ENCODE data around the gene COL18A1. TPM values are rescaled to one million over a fixed set of nuclear protein-coding genes. Genes with fewer than 3 reads are reported as not detected.

COL18A1 gene
- total RNA-seq, 1 donor from 2014 or later: 9.5 TPM

GRCh38 chr21:45471525-45472221 is 66.7 kb downstream of the COL18A1 start:
- DNase-seq: no peak
- Mint-ChIP-seq H3K36me3 (ENCODE audit: unreplicated experiment) (peaks cover 5% of the 10 kb centered on the region), H3K27ac (ENCODE audit: unreplicated experiment) (no peak overlapping the region), H3K4me3 (ENCODE audit: unreplicated experiment) (no peak overlapping the region), H3K9me3 (ENCODE audit: unreplicated experiment) (peaks cover 8% of the 10 kb centered on the region), H3K4me1 (ENCODE audit: low read depth, unreplicated experiment) (peaks cover 9% of the 10 kb centered on the region), H3K27me3 (ENCODE audit: unreplicated experiment) (peaks cover under 1% of the 10 kb centered on the region)
- no peak for TF ChIP-seq CTCF (IDR thresholded peaks at IDR 0.05; ENCODE audit: partially characterized antibody, unreplicated experiment)

- H3K36me3 Mint-ChIP-seq (ENCODE audit: unreplicated experiment): peaks cover 5% of the 10 kb centered on the region
- no peak for DNase-seq
- no peak for TF ChIP-seq CTCF (IDR thresholded peaks at IDR 0.05; ENCODE audit: partially characterized antibody, unreplicated experiment)
- H3K27ac Mint-ChIP-seq (ENCODE audit: unreplicated experiment): no peak overlapping the region
- H3K27me3 Mint-ChIP-seq (ENCODE audit: unreplicated experiment): no peaks in the 10 kb centered on the region
- H3K4me3 Mint-ChIP-seq (ENCODE audit: unreplicated experiment): no peak overlapping the region
- H3K9me3 Mint-ChIP-seq (ENCODE audit: unreplicated experiment): peaks cover 9% of the 10 kb centered on the region
- peaks cover 11% of the 10 kb centered on the region for H3K4me1 Mint-ChIP-seq (ENCODE audit: low read depth, unreplicated experiment)
These were observed 67.7 kb downstream of the COL18A1 start for GRCh38 chr21:45472445-45473365.

DNA sequence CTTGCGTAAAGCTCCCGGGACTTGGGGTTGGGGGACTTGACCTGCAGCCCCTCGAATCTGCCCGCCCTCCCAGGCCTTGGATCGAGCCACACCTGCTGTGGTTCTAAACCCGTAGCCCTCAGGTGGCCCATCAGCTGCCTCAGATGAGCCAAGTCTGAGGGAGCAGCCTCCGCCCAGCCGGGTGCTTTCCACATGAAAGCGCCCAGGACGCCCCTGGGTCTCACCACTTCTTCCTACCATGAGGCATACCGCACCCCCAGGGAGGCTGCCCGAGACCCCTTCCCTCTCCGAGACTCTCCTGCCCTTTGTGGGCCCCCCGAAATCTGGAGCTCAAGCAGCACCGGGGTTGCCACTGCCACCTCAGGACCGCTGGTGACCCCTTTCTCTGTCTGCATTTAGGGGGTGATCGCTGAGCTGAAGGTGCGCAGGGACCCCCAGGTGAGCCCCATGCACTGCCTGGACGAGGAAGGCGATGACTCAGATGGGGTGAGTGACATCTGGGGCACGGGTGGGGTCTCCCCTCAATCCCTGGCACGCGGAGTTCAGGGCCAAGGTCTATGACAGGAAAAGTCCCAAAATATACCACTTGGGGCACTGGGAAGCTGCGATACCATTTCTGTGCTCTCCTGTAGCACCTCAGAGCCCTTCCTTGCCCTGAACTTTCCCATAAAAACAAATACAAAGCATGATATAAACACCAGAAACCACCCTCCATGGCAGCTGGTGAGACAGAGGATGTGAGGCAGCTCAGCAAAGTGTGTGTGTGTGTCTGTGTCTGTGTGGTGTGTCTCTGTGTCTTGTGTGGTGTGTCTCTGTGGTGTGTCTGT is 68.7 kb downstream of the COL18A1 start:
- no peak for DNase-seq
- TF ChIP-seq CTCF (IDR thresholded peaks at IDR 0.05; ENCODE audit: partially characterized antibody, unreplicated experiment): no peak
- Mint-ChIP-seq H3K27me3 (ENCODE audit: unreplicated experiment) (peaks cover 3% of the 10 kb centered on the region), H3K9me3 (ENCODE audit: unreplicated experiment) (peaks cover 12% of the 10 kb centered on the region), H3K36me3 (ENCODE audit: unreplicated experiment) (peaks cover 5% of the 10 kb centered on the region), H3K4me3 (ENCODE audit: unreplicated experiment) (no peak overlapping the region), H3K27ac (ENCODE audit: unreplicated experiment) (no peak overlapping the region), H3K4me1 (ENCODE audit: low read depth, unreplicated experiment) (peaks cover 17% of the 10 kb centered on the region)

GRCh38 chr21:45474323-45474950 is 69.5 kb downstream of the COL18A1 start:
- no peak for TF ChIP-seq CTCF (IDR thresholded peaks at IDR 0.05; ENCODE audit: partially characterized antibody, unreplicated experiment)
- Mint-ChIP-seq H3K36me3 (ENCODE audit: unreplicated experiment) (peaks cover 5% of the 10 kb centered on the region), H3K4me3 (ENCODE audit: unreplicated experiment) (no peak overlapping the region), H3K9me3 (ENCODE audit: unreplicated experiment) (peaks cover 12% of the 10 kb centered on the region), H3K27ac (ENCODE audit: unreplicated experiment) (no peak overlapping the region), H3K4me1 (ENCODE audit: low read depth, unreplicated experiment) (peaks cover 17% of the 10 kb centered on the region), H3K27me3 (ENCODE audit: unreplicated experiment) (peaks cover 3% of the 10 kb centered on the region)
- DNase-seq: no peak
